GM19395 (cell line): ENCODE measurements around the gene RPL27.
"Not testable (repeated sequence)": the region's sequence is repeated elsewhere in the genome, so short reads cannot be mapped to it uniquely, and the experiment has no call there.

Experiments used
- ATAC-seq: cut with Tn5 transposase; IDR thresholded peaks from one replicate; pipeline ENCODE4 v1.9.1; 2021; ENCODE audit warnings: mild to moderate bottlenecking, moderate library complexity; ENCODE audit not compliant: unreplicated experiment

Gene RPL27

DNA sequence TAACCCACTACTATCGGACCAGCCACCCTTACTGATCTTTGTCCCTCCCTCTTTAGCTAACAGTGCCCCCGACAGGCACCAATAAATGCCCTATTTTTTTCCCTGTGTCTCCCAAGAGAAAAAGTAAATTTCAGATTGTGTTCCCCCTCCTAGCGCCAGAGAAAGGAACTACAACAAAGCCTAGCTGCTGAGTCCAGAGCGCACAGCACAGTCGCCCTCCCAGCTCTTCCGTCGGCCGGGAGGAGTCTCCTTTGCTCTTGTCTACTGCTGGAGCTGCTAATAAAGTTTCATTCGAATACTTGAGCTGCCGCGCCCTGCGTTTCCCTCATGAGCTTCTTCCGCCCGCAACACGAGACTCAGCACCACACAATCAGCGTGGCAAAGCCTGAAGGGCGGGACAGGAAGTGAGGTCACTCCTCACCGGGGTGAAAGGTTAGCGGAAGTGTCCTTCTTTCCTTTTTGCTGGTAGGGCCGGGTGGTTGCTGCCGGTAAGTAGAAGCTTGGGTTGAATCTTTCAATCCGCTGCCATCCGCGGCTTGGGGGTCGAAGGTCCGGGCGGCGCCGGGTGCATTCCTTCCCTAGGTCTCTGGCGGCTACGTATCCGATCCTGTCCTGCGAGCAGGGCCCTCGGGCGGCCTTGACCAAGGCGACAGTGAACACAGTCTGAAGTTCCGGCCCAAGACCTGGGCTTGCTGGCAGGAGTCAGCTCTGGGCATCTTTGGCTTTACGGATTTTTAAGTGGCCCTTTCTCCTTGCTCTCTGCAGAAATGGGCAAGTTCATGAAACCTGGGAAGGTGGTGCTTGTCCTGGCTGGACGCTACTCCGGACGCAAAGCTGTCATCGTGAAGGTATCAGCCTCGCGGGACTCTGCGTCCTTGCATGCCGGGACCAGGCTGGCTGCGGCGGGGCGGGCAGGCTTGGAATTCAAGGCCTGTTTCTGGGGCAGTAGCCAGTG lies at the start of gene RPL27:
TSS of gene RPL27 (plus strand) at position 436 of the 955 bp plus-strand sequence. CDS start at position 768, 332 bp downstream.
- peak; percentile 94 for ATAC-seq

DNA sequence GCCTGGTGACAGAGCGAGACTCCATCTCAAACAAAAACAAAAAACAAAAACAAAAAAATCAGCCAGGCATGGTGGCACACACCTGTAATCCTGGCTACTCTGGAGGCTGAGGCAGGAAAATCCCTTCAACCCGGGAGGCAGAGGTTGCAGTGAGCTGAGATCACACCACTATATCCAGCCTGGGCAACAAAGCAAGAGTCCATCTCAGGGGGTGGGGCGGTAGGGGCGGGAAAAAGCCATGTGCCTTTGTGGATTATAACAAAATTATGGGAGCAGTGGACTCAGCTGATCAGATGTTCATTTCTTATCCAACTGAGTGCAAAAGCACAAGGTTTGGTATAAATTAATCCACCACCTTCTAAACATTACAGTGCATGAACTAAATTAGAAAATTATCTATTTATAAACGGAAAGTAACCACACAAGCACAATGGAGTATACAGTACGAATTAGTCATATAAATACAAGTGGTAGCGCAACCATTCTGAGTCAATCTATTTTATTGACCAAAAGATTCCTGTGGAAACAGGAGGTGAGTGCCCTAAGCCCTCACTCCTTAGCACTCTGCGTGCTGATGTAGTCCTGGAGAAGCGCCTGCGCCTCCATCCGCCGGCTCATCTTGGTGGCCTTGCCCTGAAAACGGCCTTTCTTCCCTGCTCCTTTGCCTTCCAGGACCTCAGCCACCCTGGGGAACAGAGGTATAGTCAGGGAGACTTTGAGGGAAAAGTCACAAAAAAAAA lies 48.0 kb upstream of the RPL27 start:
- no peak for ATAC-seq

DNA sequence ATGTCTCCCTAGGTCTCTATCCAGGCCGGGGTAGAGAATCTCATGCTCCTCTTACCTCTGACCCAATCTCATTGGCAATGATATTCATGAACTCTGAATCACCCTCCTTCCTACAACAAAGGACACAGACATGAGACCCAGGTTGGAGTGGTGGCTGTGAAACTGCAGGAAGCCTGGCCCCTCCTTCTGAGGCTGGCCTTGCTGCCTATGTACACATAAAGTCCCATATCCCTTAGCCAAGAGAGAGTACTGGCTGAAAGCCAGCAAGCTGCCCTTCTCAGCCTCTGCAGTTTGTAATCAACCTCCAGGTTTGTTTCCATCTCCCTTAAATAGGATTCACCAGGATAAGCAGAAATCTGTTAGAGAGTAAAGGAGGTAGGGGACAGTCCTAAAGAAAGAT lies 44.5 kb upstream of the RPL27 start:
- no peak for ATAC-seq

DNA sequence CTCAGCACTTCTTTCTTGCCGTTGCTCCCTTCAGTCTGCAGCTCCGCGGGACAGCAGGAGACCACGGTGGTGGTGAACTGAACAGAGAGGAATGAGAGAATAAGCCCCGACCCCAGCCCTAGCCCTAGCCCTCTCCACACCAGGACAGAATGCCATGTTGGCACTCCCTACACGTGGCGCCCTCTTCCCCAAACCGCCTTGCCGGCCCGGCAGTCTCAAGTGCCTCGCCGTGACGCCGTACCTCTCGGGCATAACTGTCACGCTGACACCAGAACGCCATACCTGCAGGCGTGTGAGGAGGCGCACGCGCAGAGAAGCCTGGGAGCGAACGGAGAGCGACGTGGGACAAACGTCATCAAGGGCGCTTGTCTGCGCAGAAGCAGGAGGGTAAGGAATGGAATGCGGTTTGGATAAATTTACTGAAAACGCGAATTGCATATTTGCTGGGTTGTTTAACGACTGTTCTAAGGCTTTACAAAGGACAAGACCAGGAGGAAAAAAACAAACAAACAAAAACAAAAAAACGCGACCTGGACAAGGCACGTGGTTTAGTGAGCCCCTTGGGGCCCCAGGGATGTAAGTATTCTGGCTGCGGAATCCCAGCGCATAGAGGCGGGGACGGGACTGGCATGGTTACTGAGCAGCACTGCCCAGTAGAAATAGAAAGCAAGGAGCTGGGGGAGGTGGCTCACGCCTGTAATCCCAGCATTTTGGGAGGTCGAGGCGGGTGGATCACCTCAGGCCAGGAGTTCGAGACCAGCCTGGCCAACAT lies 33.9 kb upstream of the RPL27 start, which contains the start of gene AARSD1:
TSS of gene AARSD1 (minus strand) at position 294 of the 772 bp plus-strand sequence. CDS start at position 280, 14 bp downstream.
- ATAC-seq = peak; percentile 74

DNA sequence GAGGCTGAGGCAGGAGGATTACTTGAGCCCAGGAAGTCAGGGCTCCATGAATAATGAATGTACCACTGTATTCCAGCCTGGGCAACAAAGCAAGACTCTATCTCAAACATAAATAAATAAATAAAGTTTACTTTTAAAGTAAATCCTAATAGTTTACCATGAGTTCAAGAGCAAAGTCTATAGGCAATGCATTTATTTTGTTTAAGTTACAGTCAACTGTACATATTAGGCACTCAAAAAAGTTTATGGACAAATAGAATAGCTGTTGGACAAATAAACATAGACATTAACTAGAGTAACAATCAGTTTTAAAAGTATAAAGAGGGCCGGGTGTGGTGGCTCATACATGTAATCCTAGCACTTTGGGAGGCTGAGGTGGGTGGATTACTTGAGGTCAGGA lies 30.3 kb upstream of the RPL27 start:
- ATAC-seq = no peak

DNA sequence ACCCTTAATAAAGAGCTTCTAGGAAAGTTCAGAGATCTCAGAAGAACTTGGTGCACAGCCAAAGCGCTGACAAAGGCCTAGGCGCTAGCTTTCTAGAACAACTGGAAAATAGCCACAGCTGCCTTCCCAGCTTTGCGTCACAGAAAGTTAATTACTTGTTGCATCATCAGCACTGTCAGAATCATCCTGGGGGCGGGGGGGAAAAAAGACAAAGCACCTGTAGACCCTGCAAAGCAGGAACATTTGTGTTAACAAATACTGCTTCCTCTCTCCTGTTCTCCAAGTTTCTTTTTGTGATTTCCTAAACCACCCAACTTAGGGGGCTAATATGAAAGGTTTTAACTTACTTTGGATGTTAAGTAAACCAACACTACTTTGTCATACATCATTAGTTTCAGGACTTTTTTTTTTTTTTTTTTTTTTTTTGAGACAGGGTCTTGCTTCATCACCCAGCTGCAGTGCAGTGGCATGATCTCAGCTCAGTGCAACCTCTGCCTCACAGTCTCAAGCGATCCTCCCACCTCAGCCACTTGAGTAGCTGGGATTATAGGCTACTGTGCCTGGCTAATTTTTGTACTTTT lies 29.1 kb upstream of the RPL27 start:
- ATAC-seq = no peak

DNA sequence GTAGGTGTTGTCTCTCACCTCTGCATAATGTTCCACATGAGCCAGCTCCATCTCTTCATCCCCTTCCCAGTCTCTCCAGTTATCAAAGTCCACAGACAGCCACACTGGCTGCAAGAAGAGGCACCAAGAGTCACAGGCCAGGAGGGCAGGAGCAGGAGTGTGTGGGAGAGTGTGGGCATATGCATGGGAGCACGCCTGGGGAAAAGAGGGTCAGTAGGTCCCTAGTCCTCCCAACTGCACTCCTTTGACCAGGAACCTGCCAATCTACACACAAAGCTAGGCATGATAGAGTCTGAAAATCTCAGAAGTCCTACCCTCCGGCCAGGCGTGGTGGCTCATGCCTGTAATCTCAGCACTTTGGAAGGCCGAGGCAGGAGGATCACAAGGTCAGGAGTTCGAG lies 26.6 kb upstream of the RPL27 start:
- no peak for ATAC-seq

DNA sequence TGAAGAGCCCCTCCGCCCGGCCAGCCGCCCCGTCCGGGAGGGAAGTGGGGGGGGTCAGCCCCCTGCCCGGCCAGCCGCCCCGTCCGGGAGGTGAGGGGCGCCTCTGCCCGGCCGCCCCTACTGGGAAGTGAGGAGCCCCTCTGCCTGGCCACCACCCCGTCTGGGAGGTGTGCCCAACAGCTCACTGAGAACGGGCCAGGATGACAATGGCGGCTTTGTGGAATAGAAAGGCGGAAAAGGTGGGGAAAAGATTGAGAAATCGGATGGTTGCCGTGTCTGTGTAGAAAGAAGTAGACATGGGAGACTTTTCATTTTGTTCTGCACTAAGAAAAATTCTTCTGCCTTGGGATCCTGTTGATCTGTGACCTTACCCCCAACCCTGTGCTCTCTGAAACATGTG lies 24.9 kb upstream of the RPL27 start:
- not testable (repeated sequence) for ATAC-seq

DNA sequence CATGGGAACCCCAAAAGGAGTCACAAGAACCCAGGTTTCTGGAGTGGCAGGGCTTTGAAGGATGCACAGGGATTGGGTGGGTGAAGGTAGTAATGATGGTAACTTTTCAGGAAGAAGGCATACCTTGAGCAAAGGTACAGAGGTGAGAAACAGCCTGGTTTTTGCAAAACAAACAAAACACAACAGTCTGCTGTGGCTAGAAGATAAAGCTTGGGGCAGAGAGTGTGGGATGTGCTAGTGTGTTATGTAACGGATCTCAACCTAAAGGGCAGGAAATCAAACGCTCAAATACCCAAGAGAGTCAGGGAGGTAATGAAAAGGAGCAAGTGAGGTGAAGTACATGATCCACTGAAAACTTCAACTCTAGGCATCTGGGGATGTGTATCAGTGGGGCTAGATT lies 23.0 kb upstream of the RPL27 start:
- ATAC-seq = no peak

DNA sequence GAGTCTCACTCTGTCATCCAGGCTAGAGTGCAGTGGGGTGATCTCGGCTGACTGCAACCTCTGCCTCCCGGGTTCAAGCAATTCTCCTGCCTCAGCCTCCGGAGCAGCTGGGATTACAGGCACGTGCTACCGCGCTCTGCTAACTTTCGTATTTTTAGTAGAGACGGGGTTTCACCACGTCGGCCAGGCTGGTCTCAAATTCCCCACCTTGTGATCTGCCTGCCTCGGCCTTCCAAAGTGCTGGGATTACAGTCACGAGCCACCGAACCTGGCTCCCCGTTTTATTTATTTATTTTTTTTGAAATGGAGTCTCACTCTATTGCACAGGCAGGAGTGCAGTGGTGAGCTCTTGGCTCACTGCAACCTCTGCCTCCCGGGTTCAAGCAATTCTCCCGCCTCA lies 22.5 kb upstream of the RPL27 start:
- not testable (repeated sequence) for ATAC-seq

DNA sequence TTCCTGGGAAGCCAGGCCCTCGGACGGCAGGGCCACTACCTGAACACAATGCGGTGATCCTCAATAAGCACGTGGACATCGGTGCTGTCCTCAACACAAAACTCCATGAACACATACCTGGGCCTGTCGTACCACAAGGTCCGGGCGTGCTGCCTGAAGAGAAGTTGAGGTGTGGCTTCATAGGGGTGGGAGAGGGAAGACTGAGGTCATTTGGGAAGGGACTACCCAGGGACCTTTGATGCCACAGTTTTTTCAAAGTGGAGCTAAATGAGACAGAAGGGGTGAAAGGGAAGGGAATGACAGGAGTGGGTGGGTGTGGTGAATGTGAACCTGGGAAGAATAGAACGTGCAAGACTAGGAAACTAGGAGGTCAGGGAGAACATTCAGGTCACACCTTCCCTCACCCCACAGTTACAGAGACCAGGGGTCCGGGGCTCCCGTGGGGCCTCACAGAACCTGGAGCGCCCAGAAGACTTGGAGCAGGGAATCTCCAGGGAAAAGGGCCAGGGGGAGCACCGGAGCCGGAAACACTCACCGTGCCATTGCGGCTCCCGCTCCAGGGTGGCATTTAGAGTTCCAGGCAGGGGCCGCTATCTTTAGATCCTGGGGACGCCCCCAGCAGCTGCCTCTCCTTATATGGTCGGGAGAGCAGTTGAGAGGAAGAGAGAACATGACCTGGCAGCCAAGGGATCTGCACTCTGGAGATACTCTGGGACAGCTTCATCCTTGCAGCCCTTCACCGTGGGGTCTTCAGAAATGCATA lies 18.5 kb upstream of the RPL27 start, which contains the start of gene PTGES3L:
TSS of gene PTGES3L (minus strand) at position 570 of the 763 bp plus-strand sequence. CDS start at position 543, 27 bp downstream.
- peak; percentile 37 for ATAC-seq

DNA sequence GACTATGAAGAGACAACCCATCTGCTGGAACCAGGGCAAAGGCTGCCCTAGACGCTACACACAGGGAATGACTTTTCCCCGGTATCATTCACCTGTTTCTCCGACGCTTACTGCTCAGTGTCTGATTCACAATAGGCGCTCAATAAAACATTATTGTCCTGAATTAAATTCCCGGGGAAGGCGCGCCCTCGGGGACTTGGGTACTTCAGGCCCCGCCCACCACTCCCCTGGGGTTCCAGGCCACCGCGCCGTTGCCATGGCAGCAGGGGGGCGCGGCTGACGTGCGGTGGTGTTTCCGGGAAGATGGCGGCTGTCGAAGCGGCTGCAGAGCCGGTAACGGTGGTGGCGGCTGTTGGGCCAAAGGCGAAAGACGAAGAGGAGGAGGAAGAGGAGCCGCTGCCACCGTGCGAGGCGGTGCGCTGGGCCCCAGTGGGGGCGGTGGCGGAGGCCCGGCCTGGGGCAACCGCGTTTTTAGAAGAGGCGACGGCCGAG lies 17.9 kb upstream of the RPL27 start, which contains the start of gene RUNDC1:
TSS of gene RUNDC1 (plus strand) at position 292 of the 492 bp plus-strand sequence. CDS start at position 304, 12 bp downstream.
- ATAC-seq = peak; percentile 73

DNA sequence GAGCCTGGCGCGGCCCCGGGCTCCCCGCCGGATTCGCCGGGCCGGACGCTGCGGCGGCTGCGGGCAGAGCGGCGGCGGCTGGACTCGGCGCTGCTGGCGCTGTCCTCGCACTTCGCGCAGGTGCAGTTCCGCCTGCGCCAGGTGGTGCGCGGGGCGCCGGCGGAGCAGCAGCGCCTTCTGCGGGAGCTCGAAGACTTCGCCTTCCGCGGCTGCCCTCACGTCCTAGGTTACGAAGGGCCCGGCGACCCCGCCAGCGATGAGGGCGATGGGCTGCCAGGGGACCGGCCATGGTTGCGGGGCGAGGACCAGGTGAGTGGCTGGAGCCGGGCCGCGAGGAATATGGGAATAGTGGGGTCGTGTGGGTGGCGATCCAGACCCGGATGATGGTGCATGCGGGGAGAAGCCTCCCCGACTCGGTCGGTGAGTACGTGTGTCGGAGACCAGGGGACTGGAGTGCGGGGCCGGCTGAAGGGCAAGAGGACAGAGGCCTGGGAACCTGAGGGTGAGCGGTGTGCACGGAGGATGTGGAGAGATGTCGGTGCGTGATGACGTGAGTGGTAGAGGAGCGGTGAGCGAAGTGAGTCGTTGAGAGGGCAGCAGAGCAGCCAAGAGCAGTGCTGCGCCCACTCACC lies 17.3 kb upstream of the RPL27 start:
- peak; percentile 44 for ATAC-seq

DNA sequence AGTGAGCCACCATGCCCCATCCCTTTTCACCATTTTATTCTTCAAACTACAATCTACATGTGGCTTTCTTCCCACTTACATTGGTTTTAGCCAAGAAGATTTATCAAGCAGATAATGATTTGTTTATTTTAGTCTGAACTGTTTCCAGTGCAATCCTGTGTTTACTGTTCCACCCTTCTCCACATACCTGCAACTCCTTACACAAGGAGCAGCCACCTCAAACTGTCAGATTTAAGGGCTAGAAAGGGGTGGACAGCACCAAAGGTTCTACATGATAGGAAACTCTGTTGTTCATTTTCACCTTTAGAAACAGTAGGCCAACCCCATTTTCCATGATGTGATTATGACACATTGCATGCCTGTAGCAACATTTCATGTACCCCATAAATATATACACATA lies 16.0 kb upstream of the RPL27 start:
- ATAC-seq = no peak

DNA sequence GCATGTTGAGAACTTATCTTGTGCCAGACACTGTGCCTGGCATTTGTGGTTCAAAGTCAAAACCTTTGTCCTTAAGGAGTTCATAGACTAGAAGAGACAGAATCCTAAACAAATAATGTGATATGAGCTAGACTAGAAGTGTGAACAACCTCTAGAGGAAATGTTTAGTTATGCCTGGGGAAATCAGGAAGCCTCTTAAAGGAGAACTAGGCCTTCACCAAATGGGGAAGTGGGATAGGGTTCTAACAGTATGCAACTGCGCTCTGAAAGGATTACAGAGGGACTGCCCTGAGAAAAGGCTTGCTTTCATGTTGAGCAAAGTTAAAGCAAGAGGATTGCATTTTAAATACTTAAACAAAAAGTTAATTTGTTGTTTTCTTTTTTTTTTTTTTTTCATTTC lies 13.0 kb upstream of the RPL27 start:
- ATAC-seq = peak; percentile 52

DNA sequence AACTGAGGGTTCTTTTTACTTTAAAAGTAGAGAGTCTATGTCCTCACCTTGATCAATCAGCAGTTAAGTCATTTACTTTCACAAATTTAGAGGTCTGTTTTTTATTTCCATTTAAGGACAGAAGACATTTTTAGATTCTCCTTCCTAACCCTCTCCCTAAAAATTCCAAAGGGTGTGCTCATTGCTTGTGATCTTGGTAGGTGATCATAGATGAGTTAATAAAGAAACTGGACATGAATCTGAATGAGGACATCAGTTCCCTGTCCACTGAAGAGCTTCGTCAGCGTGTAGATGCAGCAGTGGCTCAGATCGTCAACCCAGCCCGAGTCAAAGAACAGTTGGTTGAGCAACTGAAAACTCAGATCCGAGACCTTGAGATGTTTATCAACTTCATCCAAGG lies 9.1 kb upstream of the RPL27 start:
- ATAC-seq = no peak

DNA sequence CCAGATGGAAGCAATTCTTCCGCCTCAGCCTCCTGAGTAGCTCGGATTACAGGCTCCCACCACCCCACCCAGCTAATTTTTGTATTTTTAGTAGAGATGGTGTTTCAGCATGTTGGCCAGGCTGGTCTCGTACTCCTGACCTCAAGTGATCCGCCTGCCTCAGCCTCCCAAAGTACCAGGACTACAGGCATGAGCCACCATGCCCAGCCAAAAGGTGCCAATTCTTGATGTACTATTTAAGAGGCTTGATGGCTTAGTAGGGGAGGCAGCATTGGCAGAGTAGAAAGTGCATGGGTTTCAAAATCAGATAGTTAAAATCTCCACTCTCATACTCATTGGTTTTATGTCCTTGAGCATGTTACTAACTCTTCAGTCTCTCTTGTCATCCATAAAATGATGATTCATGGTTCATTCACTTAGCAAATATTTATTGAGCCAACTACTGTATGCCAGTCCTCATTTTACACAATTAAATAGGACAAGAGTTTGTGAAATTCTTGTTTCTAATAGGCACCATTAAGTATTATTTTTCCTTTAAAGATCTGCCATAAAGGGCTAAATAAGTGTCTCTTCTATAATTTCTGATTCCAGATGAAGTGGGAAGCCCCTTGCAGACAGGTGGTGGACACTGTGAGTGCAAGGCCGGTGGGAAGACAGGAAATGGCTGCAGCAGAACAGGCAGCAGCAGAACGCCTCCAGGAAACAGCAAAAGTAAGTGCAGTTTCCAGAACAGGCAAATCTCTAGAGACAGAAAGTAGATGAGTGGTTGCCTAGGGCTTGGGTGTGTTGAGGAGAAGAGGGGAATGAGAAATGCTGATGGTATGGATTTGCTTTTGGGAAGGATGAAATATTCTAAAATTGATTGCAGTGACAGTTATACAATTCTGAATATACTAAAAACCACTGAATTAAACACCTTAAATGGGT lies 8.2 kb upstream of the RPL27 start:
- ATAC-seq = no peak

DNA sequence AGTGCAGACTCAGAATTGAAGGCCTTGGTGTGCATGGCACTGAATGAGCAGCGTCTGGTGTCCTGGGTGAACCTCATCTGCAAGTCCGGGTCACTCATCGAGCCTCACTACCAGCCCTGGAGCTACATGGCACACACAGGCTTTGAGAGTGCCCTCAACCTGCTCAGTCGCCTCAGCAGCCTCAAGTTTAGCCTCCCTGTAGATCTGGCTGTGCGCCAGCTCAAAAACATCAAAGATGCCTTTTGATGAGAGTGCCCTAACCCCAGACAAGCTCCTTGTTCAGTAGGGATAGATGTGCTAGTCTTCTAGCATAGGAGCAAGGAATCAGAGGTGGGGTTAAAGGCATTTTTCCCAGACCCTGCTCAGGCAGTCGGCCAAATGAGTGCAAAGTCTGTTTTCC lies 6.7 kb upstream of the RPL27 start:
- ATAC-seq = no peak
